Amniotic epithelial cell (primary cell): ENCODE measurements around the gene IGFL2.
A peak's percentile ranks its signal among the peaks of the same experiment; 100 is the strongest.
"Not testable (repeated sequence)": the region's sequence is repeated elsewhere in the genome, so short reads cannot be mapped to it uniquely, and the experiment has no call there.

ENCODE experiments used
- DNase-seq: peaks from one replicate; pipeline ENCODE4 v3.0.0-alpha.2; 2010; ENCODE audit warnings: low read depth

IGFL2 gene

DNA sequence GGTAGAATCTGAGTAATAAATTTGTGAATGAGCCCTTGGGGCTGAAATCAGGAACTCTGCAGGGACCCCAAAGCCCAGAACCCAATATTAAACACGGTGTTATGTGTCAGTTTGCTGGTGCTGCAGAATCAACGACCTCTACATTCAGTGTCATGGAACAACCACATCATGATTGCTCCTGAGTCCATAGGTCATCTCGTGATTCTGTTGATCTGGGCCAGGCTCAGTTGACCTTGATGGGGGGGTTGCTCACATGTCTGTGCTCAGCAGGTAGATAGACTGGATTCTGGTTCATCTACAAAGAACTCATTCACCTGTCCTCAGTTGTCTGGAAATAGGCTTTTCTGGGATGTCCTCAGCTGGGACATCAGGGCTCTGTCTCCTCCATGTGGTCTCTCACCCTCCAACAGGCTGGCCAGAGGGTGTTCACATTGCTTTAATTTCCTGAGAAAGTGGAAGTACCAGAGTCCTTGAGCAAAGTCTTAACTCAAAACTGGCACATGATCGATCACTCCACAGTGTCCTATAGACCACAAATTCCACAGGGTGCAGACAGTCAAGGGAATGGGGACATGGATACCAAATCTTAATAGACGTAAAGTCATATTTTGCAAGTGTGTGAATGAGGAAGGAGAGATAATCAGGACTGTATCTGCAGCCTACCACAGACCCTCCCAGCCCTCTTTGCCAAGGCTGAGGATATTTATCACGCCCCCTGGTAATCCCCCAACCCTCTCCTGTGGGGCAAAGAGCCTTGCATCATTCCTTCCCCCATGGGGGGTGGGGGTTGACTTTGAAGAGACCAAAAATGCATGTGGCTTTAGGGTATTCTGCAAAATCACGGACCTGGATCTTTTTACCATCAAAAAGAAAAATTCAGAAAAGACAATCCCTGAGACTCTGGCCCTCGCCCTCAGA, 42.2 kb downstream of the IGFL2 start:
- DNase-seq = no peak

DNA sequence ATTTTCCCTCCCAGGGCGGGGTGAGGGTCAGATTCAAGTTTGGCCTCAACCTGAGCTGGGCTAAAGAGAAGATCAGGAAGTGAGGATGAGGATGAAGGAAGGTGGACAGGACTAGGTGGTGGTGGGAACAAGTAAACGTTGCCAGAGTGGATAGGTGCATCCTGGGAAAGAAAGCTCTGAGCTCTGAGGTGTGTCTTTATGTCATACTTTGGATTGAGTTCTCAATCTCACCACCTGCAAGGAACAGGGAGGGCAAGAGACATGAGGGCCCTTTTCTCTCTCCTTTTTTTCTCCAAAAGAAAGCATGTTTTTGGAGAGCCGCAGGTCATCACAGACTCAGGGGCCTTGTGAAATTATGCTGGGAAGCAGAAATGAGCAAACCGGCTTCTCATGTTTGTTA, 43.3 kb downstream of the IGFL2 start:
- no peak for DNase-seq

DNA sequence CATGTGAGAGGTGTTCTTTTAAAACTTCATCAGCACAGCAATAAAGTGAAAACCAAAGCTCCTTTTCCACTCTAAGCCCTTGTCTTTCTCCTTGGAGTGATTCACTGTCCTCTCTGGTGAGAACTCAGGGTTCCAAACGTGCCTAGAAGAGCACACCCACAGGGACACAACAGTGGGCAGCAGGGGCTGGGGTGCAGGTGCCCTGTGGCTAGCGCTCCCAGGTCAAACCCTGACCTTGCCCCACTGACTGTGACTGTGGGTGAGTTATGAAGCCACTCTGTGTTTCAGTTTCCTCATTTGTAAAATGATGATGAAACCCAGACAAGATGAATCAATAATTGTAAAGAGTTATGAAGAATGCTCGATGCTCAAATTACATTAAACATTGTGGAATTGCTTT, 43.9 kb downstream of the IGFL2 start:
- DNase-seq = no peak

DNA sequence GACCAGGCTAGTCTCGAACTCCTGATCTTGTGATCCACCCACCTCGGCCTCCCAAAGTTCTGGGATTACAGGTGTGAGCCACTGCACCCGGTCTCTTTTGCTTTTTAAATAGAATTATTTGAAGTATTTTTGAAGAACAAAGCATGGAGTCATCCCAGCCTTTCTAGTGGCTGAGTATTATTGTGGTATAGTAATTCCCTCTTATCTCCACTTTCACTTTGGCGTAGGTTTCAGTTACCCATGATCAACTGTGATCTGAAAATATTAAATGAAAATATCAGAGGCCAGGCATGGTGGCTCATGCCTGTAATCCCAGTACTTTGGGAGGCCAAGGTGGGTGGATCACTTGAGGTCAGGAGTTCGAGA, 44.6 kb downstream of the IGFL2 start:
- DNase-seq = not testable (repeated sequence)

DNA sequence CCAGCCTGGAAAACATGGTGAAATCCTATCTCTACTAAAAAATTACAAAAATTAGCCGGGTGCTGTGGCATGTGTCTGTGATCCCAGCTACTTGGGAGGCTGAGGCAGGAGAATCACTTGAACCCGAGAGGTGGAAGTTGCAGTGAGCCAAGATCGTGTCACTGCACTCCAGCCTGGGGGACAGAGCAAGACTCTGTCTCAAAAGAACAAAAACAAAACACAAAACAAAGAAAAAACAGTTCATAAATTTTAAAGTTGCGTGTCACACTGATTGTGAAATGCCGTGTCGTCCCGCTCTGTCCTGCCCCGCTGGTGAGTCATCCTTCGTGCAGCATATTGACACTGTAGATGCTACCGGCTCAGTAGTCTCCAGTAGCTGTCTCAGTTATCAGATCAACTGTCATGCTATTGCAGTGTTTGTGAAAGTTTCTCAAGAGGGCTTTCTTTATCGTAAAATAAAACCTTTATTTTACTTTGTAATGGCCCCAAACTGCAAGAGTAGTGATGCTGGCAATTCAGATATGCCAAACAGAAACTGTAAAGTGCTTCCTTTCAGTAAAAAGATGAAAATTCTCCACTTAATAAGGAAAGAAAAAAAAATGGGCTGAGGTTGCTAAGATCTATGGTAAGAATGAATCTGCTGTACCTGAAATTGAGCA, 45.1 kb downstream of the IGFL2 start:
- DNase-seq = peak; percentile 58

DNA sequence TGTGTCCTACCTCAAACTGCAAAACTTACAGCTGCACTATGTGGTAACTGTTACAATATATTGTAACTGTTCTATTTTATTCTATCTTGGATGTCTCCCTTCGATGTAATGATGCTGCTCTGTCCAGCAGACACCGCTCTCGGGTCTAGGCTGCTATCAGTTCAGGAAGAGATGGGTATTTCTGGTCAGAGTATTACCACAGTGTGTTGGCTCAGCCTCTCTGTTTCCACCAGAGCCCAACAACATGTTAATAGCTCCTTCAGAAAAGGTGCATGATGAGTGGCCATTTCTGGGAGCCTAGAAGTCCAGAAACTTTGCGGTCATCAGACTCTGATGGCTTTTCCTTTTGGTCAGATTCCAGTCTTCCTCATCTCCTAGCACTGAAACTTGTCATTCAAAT, 45.6 kb downstream of the IGFL2 start:
- DNase-seq = peak; percentile 19

DNA sequence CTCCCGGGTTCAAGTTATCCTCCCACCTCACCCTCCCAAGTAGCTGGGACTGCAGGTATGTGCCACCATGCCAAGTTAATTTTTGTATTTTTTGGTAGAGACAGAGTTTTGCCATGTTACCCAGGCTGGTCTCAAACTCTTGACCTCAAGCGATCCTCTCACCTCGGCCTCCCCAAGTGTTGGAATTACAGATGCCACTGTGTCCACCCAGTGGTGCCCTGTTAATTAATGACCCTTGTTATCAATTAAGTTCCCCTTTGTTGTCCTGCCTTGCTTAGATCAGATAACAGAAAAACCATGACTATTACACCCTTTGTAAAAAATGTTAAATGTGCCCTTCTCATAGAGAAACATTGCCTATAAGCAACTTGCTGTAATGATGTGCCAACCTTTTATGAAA, 47.1 kb downstream of the IGFL2 start:
- no peak for DNase-seq

DNA sequence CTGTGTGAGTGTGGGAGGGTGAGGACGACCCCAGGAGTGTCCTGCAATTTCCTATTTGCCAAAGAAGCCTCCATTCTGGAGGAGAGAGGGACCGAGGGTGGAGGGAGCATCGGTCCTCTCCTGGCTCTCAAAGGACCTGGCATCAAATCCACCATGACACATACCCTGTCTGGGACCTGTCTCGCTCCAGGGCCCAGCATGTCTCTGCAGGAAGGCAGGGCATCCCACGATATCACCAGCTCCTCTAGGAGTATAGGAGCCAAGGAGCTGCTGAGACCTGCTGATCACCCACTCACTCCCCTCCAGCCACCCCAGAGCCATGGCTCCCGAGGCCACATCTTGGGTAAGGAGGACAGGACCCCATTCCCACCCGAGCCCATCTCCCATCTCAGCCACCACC, 47.9 kb downstream of the IGFL2 start:
- not testable (repeated sequence) for DNase-seq

DNA sequence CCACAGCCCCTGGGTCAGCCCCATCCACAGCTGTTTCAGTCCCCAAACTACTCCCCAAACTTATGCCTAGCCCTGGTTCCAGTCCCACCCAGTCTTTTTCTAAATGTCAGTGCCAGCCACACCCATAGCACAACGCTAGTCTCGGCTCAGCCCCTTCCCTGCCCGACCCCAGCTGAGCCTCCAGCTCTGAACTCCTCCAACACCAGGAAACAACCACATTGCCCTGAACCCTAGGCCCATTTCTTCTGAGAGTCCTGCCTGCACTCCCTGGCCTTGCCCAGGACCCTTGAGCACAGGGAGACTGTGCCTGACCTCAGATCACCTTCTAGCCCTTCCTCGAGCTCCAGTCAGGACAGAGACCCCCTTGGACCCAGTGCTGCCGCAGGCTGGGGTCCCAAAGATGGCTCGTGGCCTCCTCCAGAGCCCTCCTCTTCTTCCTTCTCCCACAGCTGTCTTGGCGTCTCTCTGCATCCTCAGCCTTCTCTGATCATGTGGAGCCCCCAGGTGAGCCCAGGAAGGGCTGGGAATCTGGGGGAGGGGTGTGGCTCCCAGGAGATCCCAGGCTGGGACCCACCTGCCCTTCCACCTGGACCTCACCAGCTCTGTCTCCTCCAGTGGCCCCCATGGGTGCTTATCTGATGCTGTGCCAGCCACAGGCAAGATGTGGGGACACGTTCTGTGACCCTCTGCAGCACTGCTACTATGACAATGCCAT, 48.5 kb downstream of the IGFL2 start:
- DNase-seq = no peak

DNA sequence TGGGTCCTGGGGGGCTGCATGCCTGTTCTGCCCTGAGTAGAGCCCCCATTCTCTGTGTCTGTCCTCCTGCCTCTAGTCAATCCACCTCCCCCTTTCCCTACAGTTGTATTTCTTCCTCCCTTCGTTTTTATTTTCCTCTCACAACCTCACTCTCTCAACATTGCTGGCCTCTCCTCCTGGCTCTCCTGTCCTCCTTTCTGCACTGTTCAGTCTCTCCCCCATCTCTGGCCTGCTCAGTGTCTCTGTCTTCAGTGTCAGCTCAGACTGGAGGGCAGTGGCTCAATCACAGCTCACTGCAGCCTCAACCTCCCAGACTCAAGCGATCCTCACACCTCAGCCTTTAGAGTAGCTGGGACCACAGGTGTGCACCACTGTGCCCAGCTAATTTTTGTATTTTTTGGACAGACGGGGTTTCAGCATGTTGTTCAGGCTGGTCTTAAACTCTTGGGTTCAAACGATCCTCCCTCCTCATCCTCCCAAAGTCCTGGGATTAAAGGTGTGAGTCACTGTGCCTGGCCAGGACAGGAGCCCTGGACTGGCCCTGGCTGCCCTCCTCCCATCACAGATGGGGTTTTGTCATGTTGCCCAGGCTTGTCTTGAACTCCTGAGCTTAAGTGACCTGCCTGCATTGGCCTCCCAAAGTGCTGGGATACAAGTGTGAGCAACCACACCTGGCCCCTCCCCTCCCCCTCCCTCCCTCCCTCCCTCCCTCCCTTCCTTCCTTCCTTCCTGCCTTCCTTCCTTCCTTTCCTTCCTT, 49.5 kb downstream of the IGFL2 start:
- DNase-seq = no peak

DNA sequence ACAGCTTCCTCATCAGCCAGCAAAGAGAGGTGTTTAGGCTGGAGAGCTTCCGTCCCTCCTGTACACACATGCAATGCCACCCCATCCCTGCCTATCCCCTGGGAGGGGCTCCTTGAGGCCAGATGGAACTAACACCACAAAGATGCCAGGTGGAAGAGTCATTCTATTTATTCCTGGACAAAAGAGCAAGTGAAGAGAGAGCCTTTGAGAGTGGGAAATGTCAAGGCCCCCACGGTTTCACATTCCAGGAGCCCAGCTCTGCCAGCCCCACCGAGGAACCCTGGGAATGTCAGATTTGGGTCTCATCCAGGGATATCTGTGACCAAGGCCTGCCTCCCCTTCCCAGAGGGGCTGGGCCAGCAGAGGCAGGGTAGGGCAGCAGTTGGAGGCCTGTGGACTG, 50.7 kb downstream of the IGFL2 start:
- no peak for DNase-seq

DNA sequence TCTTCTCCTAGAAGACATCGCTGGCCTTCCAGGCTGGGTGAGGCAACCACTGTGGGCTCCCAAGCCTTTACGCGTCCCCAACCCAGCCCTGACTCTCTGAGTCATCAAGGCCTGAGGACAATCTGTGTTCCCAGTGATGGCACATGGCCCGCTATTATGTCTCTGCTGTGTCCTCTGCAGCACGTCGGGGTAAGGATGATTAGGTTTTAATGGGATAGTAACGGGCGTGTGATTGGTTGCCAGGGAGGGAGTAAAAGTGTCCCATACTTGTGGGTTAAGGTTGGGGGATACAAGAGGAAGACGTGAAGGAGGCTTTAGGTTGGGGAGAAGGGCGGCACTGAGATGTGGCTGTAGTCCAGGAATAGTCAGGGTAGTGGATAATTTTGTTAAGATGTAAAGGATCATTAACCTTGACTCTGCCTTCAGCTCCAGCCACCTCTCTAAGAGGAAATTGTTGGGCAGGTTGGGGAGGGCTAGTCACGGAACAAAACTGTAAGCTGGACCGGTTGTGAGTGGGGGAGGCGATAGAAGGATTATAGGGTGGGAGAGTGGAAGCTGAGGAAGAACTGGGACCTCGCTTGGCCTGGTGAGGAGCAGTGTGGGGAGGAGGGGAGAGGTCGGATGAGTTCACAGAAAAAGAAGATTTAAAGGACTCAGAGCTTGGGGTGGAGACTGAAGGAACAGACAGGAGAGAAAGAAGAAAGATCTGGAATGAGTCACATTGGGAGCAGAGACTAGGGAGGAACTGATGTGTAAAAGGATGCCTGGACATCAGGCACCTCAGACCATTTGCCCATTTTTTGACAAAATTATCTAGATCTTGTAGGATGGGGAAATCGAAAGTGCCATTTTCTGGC, 53.6 kb downstream of the IGFL2 start:
- no peak for DNase-seq

DNA sequence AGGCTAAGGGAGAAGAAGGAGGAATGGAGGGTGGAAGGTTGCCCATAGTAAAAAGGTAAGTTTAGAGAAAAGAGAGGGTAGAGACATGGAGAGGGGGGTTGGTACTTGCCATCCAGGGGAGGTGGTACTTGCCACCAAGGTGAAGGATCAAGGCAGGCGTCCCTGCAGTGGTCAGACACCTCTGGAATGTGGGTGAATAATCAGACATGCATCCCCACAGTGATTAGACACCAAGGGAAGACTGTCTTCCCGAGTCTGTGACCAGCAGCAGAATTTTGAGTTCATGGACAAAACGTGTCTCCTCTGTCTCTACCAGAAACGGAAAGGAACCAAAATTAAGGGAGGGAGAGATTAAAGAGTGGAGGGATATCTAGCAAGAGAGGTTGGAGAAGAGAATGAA, 54.4 kb downstream of the IGFL2 start:
- no peak for DNase-seq

DNA sequence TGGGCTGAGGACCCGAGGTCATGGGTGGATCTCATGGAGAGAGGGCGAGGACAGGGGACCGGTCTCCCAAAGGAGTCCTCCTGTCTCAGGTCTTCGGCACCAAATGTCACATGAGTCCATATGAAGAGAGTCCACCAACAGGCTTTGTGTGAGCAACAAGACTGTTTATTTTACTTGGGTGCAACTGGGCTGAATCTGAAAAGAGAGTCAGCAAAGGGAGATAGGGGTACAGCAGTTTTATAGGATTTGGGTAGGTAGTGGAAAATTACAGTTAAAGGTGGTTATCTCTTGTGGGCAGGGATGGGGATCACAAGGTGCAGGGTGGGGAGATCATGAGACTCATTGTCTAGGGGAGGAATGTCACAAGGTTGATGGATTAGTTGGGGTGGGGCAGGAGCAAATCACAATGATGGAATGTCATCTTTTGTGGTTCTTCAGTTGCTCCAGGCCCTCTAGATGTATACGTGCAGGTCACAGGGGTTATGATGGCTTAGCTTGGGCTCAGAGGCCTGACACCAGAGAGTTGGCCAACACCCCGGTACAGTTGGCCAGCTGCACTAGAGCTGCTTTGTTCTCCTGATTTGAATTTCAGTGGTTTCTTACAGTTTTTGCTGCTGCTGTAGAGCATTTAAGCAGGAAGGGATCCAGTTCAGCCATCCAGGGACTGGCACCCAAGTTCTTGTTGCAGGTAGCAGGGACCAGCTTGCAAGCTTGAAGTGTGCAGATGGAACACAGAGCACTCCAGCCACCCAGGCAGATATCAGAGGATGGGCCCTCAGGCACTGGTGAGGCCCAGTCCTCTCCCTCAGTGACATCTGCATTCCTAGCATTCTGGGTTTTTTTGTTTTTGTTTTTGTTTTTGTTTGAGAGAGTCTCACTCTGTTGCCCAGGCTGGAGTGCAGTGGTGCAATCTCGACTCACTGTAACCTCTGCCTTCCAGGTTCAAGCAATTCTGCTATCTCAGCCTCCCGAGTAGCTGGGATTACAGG, 55.1 kb downstream of the IGFL2 start:
- DNase-seq = no peak

DNA sequence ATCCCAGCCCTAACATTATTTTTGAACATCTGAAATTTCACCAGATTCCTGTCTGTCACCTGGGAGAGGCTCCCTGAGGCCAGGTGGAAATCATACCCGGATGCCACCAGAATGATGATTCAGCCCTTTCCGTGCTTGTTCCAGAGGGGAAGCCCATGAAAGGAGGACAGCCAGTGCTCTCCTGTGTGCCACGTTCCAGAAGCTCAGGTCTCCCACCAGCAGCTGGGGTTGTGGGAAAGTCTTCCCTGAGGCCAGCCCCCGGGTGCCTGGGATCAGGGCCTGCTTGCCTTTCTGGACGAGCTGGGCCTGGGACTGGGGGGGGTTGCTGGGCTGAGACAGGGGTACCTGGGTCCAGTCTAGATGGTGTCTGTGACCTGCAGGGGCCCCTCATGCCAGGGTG, 56.0 kb downstream of the IGFL2 start:
- DNase-seq = no peak

DNA sequence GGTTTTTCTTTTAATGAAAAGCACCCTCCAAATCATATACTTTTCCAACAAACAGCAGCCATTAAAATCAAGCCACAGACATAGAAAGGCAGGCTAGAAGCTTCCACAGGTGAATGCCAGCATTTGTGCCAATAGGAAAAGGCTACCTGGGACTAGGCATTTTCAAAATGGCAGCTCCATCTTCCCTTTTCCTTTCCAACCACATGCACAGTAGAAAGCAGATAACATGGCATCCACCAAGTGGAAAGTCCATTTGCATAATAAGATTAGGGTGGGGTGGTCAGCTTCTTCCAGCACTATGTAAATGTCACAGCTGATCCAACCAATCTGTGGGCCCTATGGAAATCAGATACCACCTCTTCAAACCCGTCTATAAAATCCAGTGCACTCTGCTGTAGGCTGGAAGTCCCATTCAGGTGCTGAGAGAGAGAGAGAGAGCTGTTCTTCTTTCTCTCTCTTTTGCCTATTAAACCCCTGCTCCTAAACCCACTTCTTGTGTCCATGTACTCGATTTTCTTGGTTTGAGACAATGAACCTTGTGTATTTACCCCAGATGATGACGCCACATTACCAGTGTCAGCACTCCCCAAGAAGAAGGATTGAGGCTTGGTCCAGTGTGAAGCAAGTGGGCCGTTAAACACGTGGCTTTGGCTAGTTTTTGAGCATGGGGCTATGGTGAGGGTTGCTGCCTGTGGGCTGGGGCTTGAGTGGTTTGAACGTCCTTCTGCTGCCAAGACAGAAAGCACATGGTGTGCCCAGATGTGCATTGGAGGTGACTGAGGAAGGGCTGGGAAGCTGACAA, 57.3 kb downstream of the IGFL2 start:
- no peak for DNase-seq

DNA sequence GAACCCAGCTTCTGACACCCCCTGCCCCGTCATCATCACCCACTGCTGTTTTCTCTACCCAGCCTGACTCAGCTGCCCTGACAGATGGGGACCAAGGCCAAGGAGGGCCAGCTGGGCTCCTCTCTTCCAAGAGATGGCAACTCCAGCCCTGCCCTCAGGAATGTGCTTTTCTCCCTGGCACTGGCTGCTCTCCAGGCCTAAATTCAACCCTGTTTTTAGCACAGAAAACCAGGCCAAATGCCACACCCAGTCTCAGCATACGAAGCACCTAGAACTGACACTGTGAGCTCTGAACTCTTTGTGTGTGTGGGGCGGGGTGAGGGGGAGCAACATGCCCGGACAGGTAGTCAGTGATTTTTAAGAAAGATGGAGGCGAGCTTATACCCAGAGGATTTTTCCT, 58.1 kb downstream of the IGFL2 start:
- DNase-seq = no peak

DNA sequence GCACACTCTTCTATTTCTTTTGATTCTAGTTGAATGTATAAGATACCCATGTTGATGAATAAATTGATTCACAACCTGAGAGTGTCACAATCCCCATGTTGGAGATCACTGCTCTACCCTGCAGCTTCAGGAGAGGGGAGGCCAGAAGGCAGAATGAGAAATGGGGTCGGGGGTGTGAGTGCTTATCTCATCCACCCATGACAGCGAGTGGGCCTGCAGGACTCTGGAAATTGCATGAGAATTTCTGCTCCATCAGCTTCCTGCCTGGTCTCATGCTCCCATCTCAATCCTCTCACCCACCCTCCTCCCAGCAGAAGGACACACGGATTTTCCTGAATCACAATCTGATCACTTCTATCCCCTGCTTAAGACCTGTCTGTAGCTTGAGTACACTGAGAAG, 58.6 kb downstream of the IGFL2 start:
- no peak for DNase-seq

DNA sequence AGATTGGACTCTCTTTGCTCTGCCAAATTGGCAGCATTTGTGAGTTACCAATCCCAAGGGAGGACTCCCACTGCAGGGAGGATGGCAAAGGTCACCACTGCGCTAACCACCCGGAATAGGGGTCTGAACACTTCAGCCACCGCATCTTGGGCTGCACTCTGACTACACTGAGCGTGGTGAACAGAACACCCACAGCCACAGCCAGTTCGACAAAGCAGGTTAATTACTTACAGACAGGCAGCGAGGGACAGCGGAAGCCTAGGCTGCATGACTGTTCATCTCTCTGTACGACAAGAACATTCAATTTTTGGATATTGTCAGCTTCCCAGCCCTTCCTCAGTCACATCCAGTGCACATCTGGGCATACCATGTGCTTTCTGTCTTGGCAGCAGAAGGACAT, 59.8 kb downstream of the IGFL2 start:
- DNase-seq = not testable (repeated sequence)
